ENCODE data around the gene METTL23. TPM values are rescaled to one million over a fixed set of nuclear protein-coding genes. Genes with fewer than 3 reads are reported as not detected.

The METTL23 gene
- total RNA-seq (2014; rRNA removed; shearing (Covaris generic)) = 37.5 and 40.5 TPM in 2 replicates

GRCh38 chr17:76726776-76727718, at the start of gene METTL23:
TSS of gene METTL23 (plus strand) at chr17:76726839. CDS start at chr17:76729711, 2,872 bp downstream.

GRCh38 chr17:76710863-76711611, 15.6 kb upstream of the METTL23 start, which contains the start of gene MXRA7:
TSS of gene MXRA7 (minus strand) at chr17:76710965. CDS start at chr17:76710946, 19 bp downstream.

GRCh38 chr17:76726231-76726775, 336 bp upstream of the METTL23 start, which contains the start of gene JMJD6:
TSS of gene JMJD6 (minus strand) at chr17:76726606. CDS start at chr17:76726475, 131 bp downstream.

GRCh38 chr17:76737082-76737675, 10.5 kb downstream of the METTL23 start, which contains the start of gene SRSF2:
TSS of gene SRSF2 (minus strand) at chr17:76737331. CDS start at chr17:76737160, 171 bp downstream.

GRCh38 chr17:76737676-76738467, 11.2 kb downstream of the METTL23 start, which contains the start of gene MFSD11:
TSS of gene MFSD11 (plus strand) at chr17:76738119. CDS start at chr17:76738353, 234 bp downstream.

Small RNA genes lying within 50 kb of the gene (small RNA-seq; reads per million reads assigned to genes)
- gene AC005837.3 = not detected
- gene RF02271 = not detected
- gene RNU6-97P = not detected
- 0.46 reads per million, percentile 17 among the genes with 10 or more reads in this experiment for gene RNY4P36

Other genes with a start within 250 kb of the METTL23 start
- 12.6 and 14.4 TPM in 2 replicates for gene RHBDF2, start 225.4 kb upstream of the METTL23 start, total RNA-seq (2014; rRNA removed; shearing (Covaris generic))
- gene CYGB, start 189.1 kb upstream of the METTL23 start, total RNA-seq (2014; rRNA removed; shearing (Covaris generic)) = 2.4 TPM in 1 of 2 replicates, not detected in the other
- gene PRCD, start 186.8 kb upstream of the METTL23 start, total RNA-seq (2014; rRNA removed; shearing (Covaris generic)) = 0.24 TPM in 1 of 2 replicates, not detected in the other
- gene ST6GALNAC2, start 141.0 kb upstream of the METTL23 start, total RNA-seq (2014; rRNA removed; shearing (Covaris generic)) = 2.8 and 6.1 TPM in 2 replicates
- not detected in 2 replicates for gene ST6GALNAC1, start 83.1 kb upstream of the METTL23 start, total RNA-seq (2014; rRNA removed; shearing (Covaris generic))
- gene MXRA7, start 15.9 kb upstream of the METTL23 start, total RNA-seq (2014; rRNA removed; shearing (Covaris generic)) = 49.4 and 57.9 TPM in 2 replicates
- 31.8 and 33.3 TPM in 2 replicates for gene JMJD6, start 233 bp upstream of the METTL23 start, total RNA-seq (2014; rRNA removed; shearing (Covaris generic))
- gene SRSF2, start 10.5 kb downstream of the METTL23 start, total RNA-seq (2014; rRNA removed; shearing (Covaris generic)) = 460 and 490 TPM in 2 replicates
- gene MFSD11, start 11.3 kb downstream of the METTL23 start, total RNA-seq (2014; rRNA removed; shearing (Covaris generic)) = 10.0 and 14.7 TPM in 2 replicates
- 9.9 and 15.8 TPM in 2 replicates for gene MGAT5B, start 141.6 kb downstream of the METTL23 start, total RNA-seq (2014; rRNA removed; shearing (Covaris generic))